LoVo (cell line): ENCODE results near the gene IFT57.

Experiments used
- DNase-seq: peaks from one replicate; pipeline ENCODE4 v3.0.0-alpha.2; 2016; ENCODE audit warnings: low spot score

Gene IFT57

GRCh38 chr3:108219336-108219735 lies 2.9 kb downstream of the IFT57 start:
- DNase-seq = no peak

- no peak for DNase-seq
These were observed 3.4 kb downstream of the IFT57 start for GRCh38 chr3:108218811-108219210.

GRCh38 chr3:108215871-108216270 lies 6.4 kb downstream of the IFT57 start:
- no peak for DNase-seq

GRCh38 chr3:108209579-108209978 lies 12.6 kb downstream of the IFT57 start:
- DNase-seq = no peak

GRCh38 chr3:108208831-108209230 lies 13.4 kb downstream of the IFT57 start:
- DNase-seq = no peak

- no peak for DNase-seq
These were observed 19.4 kb downstream of the IFT57 start for GRCh38 chr3:108202834-108203233.

- no peak for DNase-seq
These were observed 20.1 kb downstream of the IFT57 start for GRCh38 chr3:108202080-108202479.

- no peak for DNase-seq
These were observed 21.0 kb downstream of the IFT57 start for GRCh38 chr3:108201258-108201657.

GRCh38 chr3:108200578-108200977 lies 21.6 kb downstream of the IFT57 start:
- DNase-seq = no peak

- DNase-seq = no peak
These were observed 22.2 kb downstream of the IFT57 start for GRCh38 chr3:108200024-108200423.

GRCh38 chr3:108191394-108191793 lies 30.8 kb downstream of the IFT57 start:
- no peak for DNase-seq

GRCh38 chr3:108190346-108190745 lies 31.9 kb downstream of the IFT57 start:
- no peak for DNase-seq

GRCh38 chr3:108189440-108189839 lies 32.8 kb downstream of the IFT57 start:
- no peak for DNase-seq

GRCh38 chr3:108185536-108185935 lies 36.7 kb downstream of the IFT57 start:
- no peak for DNase-seq

GRCh38 chr3:108184824-108185223 lies 37.4 kb downstream of the IFT57 start:
- DNase-seq = no peak

- no peak for DNase-seq
These were observed 38.3 kb downstream of the IFT57 start for GRCh38 chr3:108183971-108184370.

GRCh38 chr3:108183181-108183580 lies 39.0 kb downstream of the IFT57 start:
- no peak for DNase-seq

GRCh38 chr3:108182339-108182738 lies 39.9 kb downstream of the IFT57 start:
- DNase-seq = no peak

- no peak for DNase-seq
These were observed 41.1 kb downstream of the IFT57 start for GRCh38 chr3:108181172-108181571.

- DNase-seq = no peak
These were observed 42.0 kb downstream of the IFT57 start for GRCh38 chr3:108180194-108180593.

GRCh38 chr3:108178676-108179075 lies 43.5 kb downstream of the IFT57 start:
- no peak for DNase-seq

- DNase-seq = no peak
These were observed 44.7 kb downstream of the IFT57 start for GRCh38 chr3:108177536-108177935.

GRCh38 chr3:108175352-108175751 lies 46.9 kb downstream of the IFT57 start:
- no peak for DNase-seq

GRCh38 chr3:108171106-108171505 lies 51.1 kb downstream of the IFT57 start:
- no peak for DNase-seq

- no peak for DNase-seq
These were observed 57.8 kb downstream of the IFT57 start for GRCh38 chr3:108164391-108164790.
